HG03045 (cell line): ENCODE results near the gene MICAL2.

Experiments used
- ATAC-seq: cut with Tn5 transposase; IDR thresholded peaks from one replicate; pipeline ENCODE4 v1.9.1; 2021; ENCODE audit warnings: mild to moderate bottlenecking, moderate library complexity; ENCODE audit not compliant: unreplicated experiment

Gene MICAL2

GRCh38 chr11:12202661-12203310, 92.4 kb downstream of the MICAL2 start:
- ATAC-seq: no peak

- no peak for ATAC-seq
Observed at GRCh38 chr11:12204506-12204905, 94.1 kb downstream of the MICAL2 start.

DNA sequence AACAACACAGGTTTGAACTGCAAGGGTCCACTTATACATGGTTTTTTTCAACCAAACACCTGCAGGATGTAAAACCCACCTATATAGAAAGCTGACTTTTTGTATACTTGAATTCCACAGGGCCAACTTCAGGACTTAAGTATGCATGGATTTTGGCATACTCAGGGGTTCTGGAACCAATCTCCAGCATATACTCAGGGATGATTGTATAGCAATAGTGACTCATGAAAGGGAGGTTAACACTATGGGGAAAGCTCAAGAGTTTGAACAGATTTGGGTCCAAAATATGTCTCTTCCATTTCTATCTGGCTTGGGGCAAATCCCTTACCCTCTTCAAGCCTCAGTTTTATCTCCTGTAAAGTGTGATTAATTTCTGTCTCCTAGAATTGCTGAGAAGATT, 94.9 kb downstream of the MICAL2 start:
- no peak for ATAC-seq

DNA sequence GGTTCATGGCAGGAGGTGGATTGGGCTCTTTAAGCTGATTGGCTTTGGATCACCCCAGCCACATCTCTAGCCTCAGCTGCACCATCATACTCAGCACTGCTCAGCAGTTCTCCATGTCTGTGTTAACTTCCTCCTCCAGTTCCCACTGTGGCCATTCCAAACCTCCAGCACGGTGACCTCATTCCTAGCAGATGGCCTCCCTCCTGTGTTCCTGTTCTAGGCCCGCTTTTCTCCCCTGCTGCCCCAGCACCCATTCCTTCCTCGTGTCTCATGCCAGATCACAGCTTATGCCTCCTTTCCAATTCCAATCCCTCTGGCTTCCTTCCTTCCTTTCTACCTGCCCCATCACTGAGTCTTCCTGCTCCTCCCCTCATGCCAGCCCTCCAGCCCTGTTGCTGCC, 96.1 kb downstream of the MICAL2 start:
- ATAC-seq: no peak

DNA sequence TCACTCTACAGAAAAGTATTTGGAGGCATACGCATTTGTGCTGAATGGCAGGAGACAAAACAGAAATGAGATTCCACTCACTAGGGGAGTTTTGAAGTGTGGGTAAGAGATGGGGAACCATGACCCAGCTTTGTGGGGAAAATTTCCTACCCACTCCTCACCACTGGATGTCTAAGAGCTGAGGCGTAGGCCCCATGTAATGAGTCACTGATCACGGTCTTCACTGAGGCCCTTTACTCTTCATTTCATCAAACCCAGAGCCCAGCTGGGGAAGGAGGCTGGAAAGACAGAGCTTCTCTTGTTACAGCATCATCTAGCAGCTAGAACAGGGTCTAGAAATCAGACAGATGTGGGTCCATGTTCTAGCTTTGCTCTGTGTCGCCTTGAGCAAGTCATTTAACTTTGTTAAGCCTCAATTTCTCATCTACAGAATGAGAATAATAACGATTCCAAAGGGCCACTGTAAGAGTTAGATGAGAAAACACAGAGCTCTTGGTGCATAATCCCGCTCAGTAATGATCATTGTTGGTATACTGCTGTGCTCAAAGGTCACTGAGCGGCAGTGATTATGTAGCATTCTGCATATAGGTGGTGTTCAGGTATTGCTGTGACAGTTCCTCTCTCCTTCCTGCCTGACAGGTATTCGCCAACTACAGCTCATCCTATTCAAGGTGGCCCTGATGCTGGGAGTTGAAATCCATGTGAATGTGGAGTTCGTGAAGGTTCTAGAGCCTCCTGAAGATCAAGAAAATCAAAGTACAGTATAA, 97.2 kb downstream of the MICAL2 start:
- ATAC-seq: no peak

DNA sequence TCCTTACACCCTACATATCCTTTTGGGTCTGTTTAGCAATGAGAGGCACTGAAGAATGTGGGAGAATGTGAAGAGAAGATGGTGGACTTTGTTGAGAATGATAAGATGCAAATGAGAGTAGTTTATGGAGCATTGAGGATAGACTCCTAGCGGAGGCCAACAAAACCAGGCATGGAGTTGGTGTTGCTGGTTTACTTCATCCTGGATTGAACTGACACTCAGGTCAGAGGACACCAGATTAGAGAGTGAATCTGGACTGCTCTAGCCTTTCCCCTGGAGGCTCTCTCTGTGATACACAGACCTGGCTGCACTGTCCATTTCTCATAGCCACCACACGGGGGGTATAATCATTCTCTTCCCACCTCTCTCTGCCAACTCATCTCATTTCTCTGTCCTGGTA, 98.7 kb downstream of the MICAL2 start:
- ATAC-seq: no peak

DNA sequence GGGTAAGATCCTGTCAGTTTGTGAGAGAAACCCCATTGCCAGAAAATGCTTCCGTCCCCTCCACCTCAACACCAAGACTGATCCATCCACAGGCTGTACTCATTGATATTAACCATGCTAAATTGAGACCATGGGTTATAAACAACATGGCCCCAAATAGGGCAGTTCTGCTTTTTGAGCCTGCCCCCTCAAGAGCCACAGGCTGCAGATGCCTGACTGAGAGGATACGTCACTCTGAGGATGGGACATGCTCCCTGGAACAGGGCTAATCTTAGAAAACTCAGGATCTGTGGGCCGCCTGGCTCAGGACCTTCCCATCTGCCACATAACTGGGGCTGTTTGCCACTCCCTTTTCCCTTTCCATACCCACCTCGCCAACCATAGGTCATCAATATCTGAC, 99.8 kb downstream of the MICAL2 start:
- no peak for ATAC-seq

GRCh38 chr11:12211331-12212065, 101.1 kb downstream of the MICAL2 start:
- ATAC-seq: no peak

DNA sequence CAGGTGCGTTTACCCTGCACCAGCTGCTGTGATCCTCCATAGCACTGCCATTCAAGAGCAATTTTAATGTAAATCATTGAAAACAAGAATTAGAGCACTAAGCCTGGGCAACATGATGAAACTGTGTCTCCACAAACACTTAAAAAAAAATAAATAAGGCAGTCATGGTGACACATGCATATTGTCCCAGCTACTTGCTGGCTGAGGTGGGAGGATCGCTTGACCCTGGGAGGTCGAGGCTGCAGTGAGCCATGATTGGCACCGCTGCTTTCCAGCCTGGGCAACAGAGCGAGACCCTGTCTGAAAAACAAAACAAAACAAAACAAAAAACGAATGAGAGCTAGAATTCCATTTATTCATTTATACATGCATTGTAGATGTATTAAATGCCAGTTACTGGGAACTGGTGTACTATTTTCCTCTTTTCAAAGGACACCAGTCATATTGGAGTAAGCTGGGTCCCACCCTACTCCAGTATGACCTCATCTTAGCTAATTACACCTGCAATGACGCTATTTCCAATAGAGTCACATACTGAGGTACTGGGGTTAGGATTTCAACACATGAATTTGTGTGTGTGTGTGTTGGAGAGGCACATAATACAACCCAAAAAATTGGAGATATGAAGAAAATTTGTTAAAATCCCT, 101.9 kb downstream of the MICAL2 start:
- ATAC-seq: no peak

- ATAC-seq: no peak
Observed at GRCh38 chr11:12212821-12213185, 102.4 kb downstream of the MICAL2 start.

DNA sequence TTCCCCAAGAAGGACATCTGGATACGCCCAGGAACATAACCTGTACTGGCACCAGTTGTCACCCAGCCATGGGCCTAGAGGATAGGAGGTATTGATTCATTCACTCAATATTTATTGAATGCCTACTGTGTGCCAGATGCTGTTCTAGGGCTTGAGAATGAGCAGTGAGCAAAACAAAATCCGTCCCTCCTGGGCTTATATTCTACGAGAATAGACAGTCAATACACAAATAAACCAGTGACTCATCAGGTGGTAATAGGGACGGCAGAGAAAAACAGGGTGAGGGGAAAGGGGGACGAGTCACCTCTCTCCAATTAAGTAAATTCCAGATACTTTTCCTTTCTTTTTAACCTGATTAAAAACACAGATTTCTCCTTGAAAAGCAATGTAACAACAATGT, 103.5 kb downstream of the MICAL2 start:
- no peak for ATAC-seq

GRCh38 chr11:12214751-12215150, 104.4 kb downstream of the MICAL2 start:
- no peak for ATAC-seq

DNA sequence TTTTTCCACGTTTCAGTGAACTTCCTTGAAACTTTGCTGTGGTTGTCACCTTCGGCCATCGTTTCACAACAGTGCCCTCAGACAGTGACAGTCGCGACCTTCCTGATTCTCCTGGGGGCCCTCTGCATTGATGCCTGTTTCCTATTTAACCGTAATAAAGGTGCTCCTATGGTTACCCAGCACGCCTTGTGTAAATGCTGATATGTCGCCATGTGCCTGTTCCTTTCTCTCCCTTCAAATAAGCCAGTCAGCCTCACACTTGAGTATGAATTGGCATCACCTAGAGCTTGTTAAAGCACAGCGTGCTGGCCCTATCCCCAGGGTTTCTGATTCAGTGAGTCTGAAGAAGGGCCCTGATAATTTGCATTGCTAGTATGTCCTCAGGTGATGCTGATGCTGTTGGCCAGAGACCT, 104.8 kb downstream of the MICAL2 start:
- no peak for ATAC-seq

GRCh38 chr11:12216041-12216451, 105.7 kb downstream of the MICAL2 start:
- no peak for ATAC-seq

DNA sequence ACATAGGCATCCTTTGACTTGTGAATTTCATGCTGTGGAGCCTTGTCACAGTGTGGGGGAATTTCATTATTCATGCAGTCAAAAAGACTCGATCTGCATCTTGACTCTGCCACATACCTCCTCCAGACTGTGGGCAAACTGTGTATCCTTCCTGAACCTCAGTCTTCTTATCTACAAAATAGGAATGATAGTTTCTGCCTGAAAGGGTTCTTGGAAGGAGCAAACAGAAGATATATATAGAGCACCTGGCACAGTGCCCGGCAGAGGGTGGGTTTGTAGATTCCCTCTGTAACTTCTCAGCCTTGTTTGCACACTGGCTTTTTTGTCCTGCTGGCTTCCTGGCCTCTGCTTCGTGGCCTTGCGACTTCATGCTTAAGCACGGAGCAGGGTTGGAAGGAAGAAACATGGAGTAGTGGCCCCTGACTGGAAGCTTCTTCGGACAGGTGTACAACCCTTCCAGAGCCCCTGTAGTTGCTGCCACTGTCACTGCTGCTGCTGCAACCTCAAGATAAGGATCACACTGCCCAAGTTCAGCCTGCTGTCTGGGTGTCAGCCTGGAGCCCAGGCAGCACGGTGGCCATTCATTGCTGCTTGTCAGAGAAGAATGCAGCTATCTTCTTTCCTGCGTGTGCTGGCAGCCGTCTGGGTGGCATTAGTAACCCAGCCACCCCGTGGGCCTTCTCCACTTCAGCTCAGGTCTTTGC, 106.4 kb downstream of the MICAL2 start:
- no peak for ATAC-seq

- ATAC-seq: no peak
Observed at GRCh38 chr11:12217879-12218278, 107.5 kb downstream of the MICAL2 start.

GRCh38 chr11:12218909-12219308, 108.5 kb downstream of the MICAL2 start:
- ATAC-seq: no peak

GRCh38 chr11:12219757-12220156, 109.4 kb downstream of the MICAL2 start:
- ATAC-seq: no peak

- no peak for ATAC-seq
Observed at GRCh38 chr11:12220305-12220704, 109.9 kb downstream of the MICAL2 start.

- ATAC-seq: no peak
Observed at GRCh38 chr11:12221051-12221535, 110.7 kb downstream of the MICAL2 start.
